IMR-90 (cell line): Measurements from ENCODE around the gene ZNF692. TPM values are rescaled to one million over a fixed set of nuclear protein-coding genes. Genes with fewer than 3 reads are reported as not detected.

ENCODE experiments used
- ATAC-seq: fragments of 200-7000 bp; cut with Tn5 transposase; 2 replicates; pipeline ENCODE4 v1.9.1; 2020; ENCODE audit warnings: low read depth, mild to moderate bottlenecking, moderate library complexity
- BruUV-seq: library from RNA; stranded (reverse); fragments of 400-500 nt; replicated peaks from 2 replicates; lab custom pipeline; 2021; lab: Mats Ljungman, UMichigan
- CTCF ChIA-PET: fragments of 300-600 bp; formaldehyde crosslinking; extraction: SDS; loops from one replicate; lab custom pipeline; 2021; ENCODE audit warnings: antibody characterized with exemption; lab: Yijun Ruan, JAX
- POLR2A ChIA-PET: fragments of 300-600 bp; sonication (Branson Sonifier 250); formaldehyde crosslinking; loops from one replicate; lab custom pipeline; 2022; ENCODE audit warnings: antibody characterized with exemption; ENCODE audit not compliant: unreplicated experiment; lab: Charles Lee
- DNase-seq: peaks from one replicate; pipeline ENCODE4 v3.0.0; 2013
- H2AFZ ChIP-seq: replicated peaks from 2 replicates; pipeline ENCODE3; 2013; ENCODE audit warnings: low read length, mild to moderate bottlenecking; ENCODE audit not compliant: poor library complexity
- H2AK5ac ChIP-seq: 2 replicates; pipeline ENCODE4 v1.6.1; 2013; ENCODE audit warnings: low read depth, low read length, inconsistent platforms
- H2AK9ac ChIP-seq: replicated peaks from 2 replicates; pipeline ENCODE3; 2013; ENCODE audit warnings: mild to moderate bottlenecking, low read depth, low read length, moderate library complexity; ENCODE audit not compliant: poor library complexity
- H2BK120ac ChIP-seq: 2 replicates; pipeline ENCODE4 v1.6.1; 2013; ENCODE audit warnings: low read depth, low read length, inconsistent platforms
- H2BK15ac ChIP-seq: 3 replicates; pipeline ENCODE4 v1.6.1; 2013; ENCODE audit warnings: low read depth, low read length, inconsistent platforms
- H2BK20ac ChIP-seq: 2 replicates; pipeline ENCODE4 v1.6.1; 2013; ENCODE audit warnings: low read depth, mild to moderate bottlenecking, inconsistent platforms, low read length, moderate library complexity
- H2BK5ac ChIP-seq: 2 replicates; pipeline ENCODE4 v1.6.1; 2013; ENCODE audit warnings: mild to moderate bottlenecking, low read depth, low read length, inconsistent platforms; ENCODE audit not compliant: poor library complexity, severe bottlenecking
- H3K14ac ChIP-seq: replicated peaks from 2 replicates; pipeline ENCODE4 v1.6.1; 2013; ENCODE audit warnings: low read depth, low read length, inconsistent platforms
- H3K18ac ChIP-seq: 2 replicates; pipeline ENCODE4 v1.6.1; 2013; ENCODE audit warnings: low read depth, low read length, control low read depth
- H3K23ac ChIP-seq: 2 replicates; pipeline ENCODE4 v1.6.1; 2013; ENCODE audit warnings: low read depth, low read length, inconsistent platforms
- H3K27ac ChIP-seq: 2 replicates; pipeline ENCODE4 v1.5.1; 2013; ENCODE audit warnings: mild to moderate bottlenecking, control low read depth, low read length; ENCODE audit not compliant: insufficient read depth
- H3K27me3 ChIP-seq: 2 replicates; pipeline ENCODE4 v1.6.1; 2013; ENCODE audit warnings: low read length; ENCODE audit not compliant: control insufficient read depth, insufficient read depth
- H3K36me3 ChIP-seq: 2 replicates; pipeline ENCODE4 v1.6.1; 2013; ENCODE audit warnings: low read length, mixed read lengths; ENCODE audit not compliant: control insufficient read depth, insufficient read depth
- H3K4ac ChIP-seq: 2 replicates; pipeline ENCODE4 v1.6.1; 2013; ENCODE audit warnings: low read depth, low read length, inconsistent platforms
- H3K4me1 ChIP-seq: 2 replicates; pipeline ENCODE4 v1.6.1; 2013; ENCODE audit warnings: low read length, mixed read lengths; ENCODE audit not compliant: control insufficient read depth, insufficient read depth
- H3K4me2 ChIP-seq: 2 replicates; pipeline ENCODE4 v1.6.1; 2013; ENCODE audit warnings: low read depth, mild to moderate bottlenecking, control low read depth, low read length, moderate library complexity
- H3K4me3 ChIP-seq: 2 replicates; pipeline ENCODE4 v1.5.1; 2013; ENCODE audit warnings: low read depth, mild to moderate bottlenecking, control low read depth, low read length, moderate library complexity; ENCODE audit not compliant: insufficient read depth
- H3K56ac ChIP-seq: 2 replicates; pipeline ENCODE4 v1.6.1; 2013; ENCODE audit warnings: low read length, inconsistent platforms; ENCODE audit not compliant: insufficient read depth; ENCODE audit errors: extremely low read depth
- H3K79me1 ChIP-seq, 2 experiments: 2 replicates each; pipeline ENCODE4 v1.6.1; 2013; ENCODE audit warnings: low read length in 2 of 2, inconsistent platforms in 1 of 2, low read depth in 1 of 2
- H3K9ac ChIP-seq: 2 replicates; pipeline ENCODE4 v1.6.1; 2013; ENCODE audit warnings: low read depth, low read length, control low read depth
- H3K9me1 ChIP-seq: 2 replicates; pipeline ENCODE4 v1.6.1; 2013; ENCODE audit warnings: low read length, inconsistent platforms; ENCODE audit not compliant: insufficient read depth
- H3K9me3 ChIP-seq: 2 replicates; pipeline ENCODE4 v1.6.1; 2013; ENCODE audit warnings: low read length; ENCODE audit not compliant: control insufficient read depth, insufficient read depth
- H4K20me1 ChIP-seq: 2 replicates; pipeline ENCODE4 v1.6.1; 2013; ENCODE audit warnings: low read length, inconsistent platforms; ENCODE audit not compliant: insufficient read depth
- H4K5ac ChIP-seq: 2 replicates; pipeline ENCODE4 v1.6.1; 2013; ENCODE audit warnings: mild to moderate bottlenecking, low read depth, low read length, control low read depth
- H4K8ac ChIP-seq, 2 experiments: 2 replicates each; pipeline ENCODE4 v1.6.1; 2013; ENCODE audit warnings: low read depth in 2 of 2, low read length in 2 of 2, control low read depth in 1 of 2, inconsistent platforms in 1 of 2
- H4K91ac ChIP-seq: 2 replicates; pipeline ENCODE4 v1.6.1; 2013; ENCODE audit warnings: low read depth, low read length, inconsistent platforms; ENCODE audit not compliant: insufficient read depth
- CEBPB ChIP-seq: IDR thresholded peaks from 2 replicates; pipeline ENCODE4 v1.6.1; 2012; ENCODE audit warnings: low read depth, low read length, improper control_type of control experiment
- CHD1 ChIP-seq: IDR thresholded peaks from 2 replicates; pipeline ENCODE4 v1.6.1; 2012; ENCODE audit warnings: low read depth, low read length, improper control_type of control experiment
- MAFK ChIP-seq: IDR thresholded peaks from 2 replicates; pipeline ENCODE4 v1.6.1; 2012; ENCODE audit warnings: low read depth, low read length, improper control_type of control experiment
- MAZ ChIP-seq: IDR thresholded peaks from 2 replicates; pipeline ENCODE4 v1.6.1; 2012; ENCODE audit warnings: low read depth, mild to moderate bottlenecking, low read length, improper control_type of control experiment, moderate library complexity, borderline replicate concordance
- NFE2L2 ChIP-seq: fragments of 150-350 bp; IDR thresholded peaks from 2 replicates; pipeline ENCODE4 v1.6.1; 2016; ENCODE audit warnings: low read depth, mild to moderate bottlenecking, low read length
- POLR2A ChIP-seq: IDR thresholded peaks from 2 replicates; pipeline ENCODE4 v1.6.1; 2012; ENCODE audit warnings: mild to moderate bottlenecking, low read depth, low read length
- RAD21 ChIP-seq: IDR thresholded peaks from 2 replicates; pipeline ENCODE4 v1.6.1; 2012; ENCODE audit warnings: low read length, improper control_type of control experiment
- RCOR1 ChIP-seq: IDR thresholded peaks from 2 replicates; pipeline ENCODE4 v1.6.1; 2012; ENCODE audit warnings: mild to moderate bottlenecking, low read length, improper control_type of control experiment; ENCODE audit not compliant: insufficient replicate concordance
- RFX5 ChIP-seq: IDR thresholded peaks from 2 replicates; pipeline ENCODE4 v1.8.0; 2012; ENCODE audit warnings: low read depth, mild to moderate bottlenecking, low read length, moderate library complexity
- WGBS, 2 experiments: methylation state at CpG; one replicate each; pipeline versions ENCODE4 v1.1.5 to v1.1.7; 2013; ENCODE audit warnings: missing lambda C conversion rate in 2 of 2; ENCODE audit not compliant: insufficient read length in 1 of 2; ENCODE audit errors: extremely low coverage in 2 of 2; 5-methylcytosine and 5-hydroxymethylcytosine counted together
- dilution Hi-C: fragments of 300-500 bp; cut with HindIII; formaldehyde crosslinking; loops from one replicate; pipeline ENCODE4 v1.14.3; 2018; ENCODE audit warnings: low sequenced_read_pairs; ENCODE audit not compliant: unreplicated experiment
- in situ Hi-C: fragments of 300-500 bp; cut with MboI; formaldehyde crosslinking; loops from 3 replicates; pipeline ENCODE4 v1.14.3; 2019; ENCODE audit warnings: low sequenced_read_pairs, inconsistent platforms, mixed read lengths
- intact Hi-C: fragments of 100-400 bp; cut with micrococcal nuclease; formaldehyde crosslinking; loops from 2 replicates; pipeline ENCODE4 v1.10.0; 2022
- polyA plus RNA-seq, 3 experiments: library from polyadenylated mRNA; depleted of rRNA; stranded (reverse); fragments of >200 nt; gene quantifications; 2 replicates each; pipeline ENCODE4 v1.2.3, GENCODE V29; 2012; ENCODE audit warnings: low replicate concordance in 1 of 3
- total RNA-seq: library from RNA; depleted of rRNA; stranded (reverse); fragments of >200 nt; gene quantifications from 2 replicates; pipeline ENCODE4 v1.2.3, GENCODE V29; 2012
- TF ChIP-seq, protein P1 (sequence below): conservative IDR thresholded peaks from 2 replicates; pipeline ENCODE4 v1.5.1; 2012; ENCODE audit warnings: mild to moderate bottlenecking, low read depth, low read length, improper control_type of control experiment
- TF ChIP-seq, protein P2 (sequence below): fragments of 150-350 bp; IDR thresholded peaks from 2 replicates; pipeline ENCODE4 v1.6.1; 2016; ENCODE audit warnings: low read depth, mild to moderate bottlenecking, low read length, moderate library complexity, borderline replicate concordance

Gene ZNF692
- total and polyA plus RNA-seq, 2 of the 4 experiments (the other 2 are of a cell fraction) = 7.3 to 50.4 TPM

DNA sequence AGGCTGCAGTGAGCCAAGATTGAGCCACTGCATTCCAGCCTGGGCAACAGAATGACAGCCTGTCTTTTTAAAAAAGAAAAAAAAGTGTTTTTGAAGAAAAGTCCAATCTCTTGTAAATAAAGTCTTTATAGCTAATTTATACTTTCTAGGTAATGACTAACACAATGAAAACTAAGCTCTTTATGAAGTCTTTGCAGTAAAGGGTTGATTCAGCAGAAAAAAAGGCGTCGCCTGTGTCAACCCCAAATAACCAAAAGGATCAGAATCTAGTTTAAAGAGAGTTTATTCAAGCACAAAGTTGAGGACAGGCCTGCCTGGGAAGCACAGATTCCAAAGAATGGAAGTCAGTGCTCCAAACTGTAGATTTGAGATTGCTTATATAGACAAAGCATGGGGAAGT is 32.9 kb upstream of the ZNF692 start:
- Histone ChIP-seq H3K4me3 (no peak overlapping the region), H3K36me3 (no peaks in the 10 kb centered on the region), H3K79me1 (no peaks in the 10 kb centered on the region), H3K4ac (no peak overlapping the region), H4K20me1 (no peaks in the 10 kb centered on the region), H3K56ac (no peak overlapping the region), H3K9me1 (peaks cover 5% of the 10 kb centered on the region; the same call in 1 of the 2 replicates), H2BK5ac (no peak overlapping the region), H3K23ac (no peak overlapping the region), H3K18ac (no peak overlapping the region), H3K14ac (no peak overlapping the region), H4K8ac (no peak overlapping the region), H2AK9ac (no peak overlapping the region), H3K4me2 (no peak overlapping the region), H2BK20ac (no peak overlapping the region), H3K9ac (no peak overlapping the region), H3K9me3 (no peaks in the 10 kb centered on the region), H2BK15ac (no peak overlapping the region), H4K5ac (no peak overlapping the region), H3K4me1 (no peaks in the 10 kb centered on the region), H2AK5ac (no peak overlapping the region), H3K27ac (no peak overlapping the region), H2AFZ (no peak overlapping the region), H2BK120ac (no peak overlapping the region), H4K91ac (no peak overlapping the region), H3K27me3 (peaks cover 2% of the 10 kb centered on the region; the same call in 1 of the 2 replicates)
- TF ChIP-seq, protein P1, sequence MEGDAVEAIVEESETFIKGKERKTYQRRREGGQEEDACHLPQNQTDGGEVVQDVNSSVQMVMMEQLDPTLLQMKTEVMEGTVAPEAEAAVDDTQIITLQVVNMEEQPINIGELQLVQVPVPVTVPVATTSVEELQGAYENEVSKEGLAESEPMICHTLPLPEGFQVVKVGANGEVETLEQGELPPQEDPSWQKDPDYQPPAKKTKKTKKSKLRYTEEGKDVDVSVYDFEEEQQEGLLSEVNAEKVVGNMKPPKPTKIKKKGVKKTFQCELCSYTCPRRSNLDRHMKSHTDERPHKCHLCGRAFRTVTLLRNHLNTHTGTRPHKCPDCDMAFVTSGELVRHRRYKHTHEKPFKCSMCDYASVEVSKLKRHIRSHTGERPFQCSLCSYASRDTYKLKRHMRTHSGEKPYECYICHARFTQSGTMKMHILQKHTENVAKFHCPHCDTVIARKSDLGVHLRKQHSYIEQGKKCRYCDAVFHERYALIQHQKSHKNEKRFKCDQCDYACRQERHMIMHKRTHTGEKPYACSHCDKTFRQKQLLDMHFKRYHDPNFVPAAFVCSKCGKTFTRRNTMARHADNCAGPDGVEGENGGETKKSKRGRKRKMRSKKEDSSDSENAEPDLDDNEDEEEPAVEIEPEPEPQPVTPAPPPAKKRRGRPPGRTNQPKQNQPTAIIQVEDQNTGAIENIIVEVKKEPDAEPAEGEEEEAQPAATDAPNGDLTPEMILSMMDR = no peak
- TF ChIP-seq CEBPB (no peak), CHD1 (no peak), NFE2L2 (no peak), POLR2A (no peak), RCOR1 (no peak), RFX5 (no peak), RAD21 (no peak), MAZ (no peak), MAFK (no peak)
- TF ChIP-seq, protein P2, sequence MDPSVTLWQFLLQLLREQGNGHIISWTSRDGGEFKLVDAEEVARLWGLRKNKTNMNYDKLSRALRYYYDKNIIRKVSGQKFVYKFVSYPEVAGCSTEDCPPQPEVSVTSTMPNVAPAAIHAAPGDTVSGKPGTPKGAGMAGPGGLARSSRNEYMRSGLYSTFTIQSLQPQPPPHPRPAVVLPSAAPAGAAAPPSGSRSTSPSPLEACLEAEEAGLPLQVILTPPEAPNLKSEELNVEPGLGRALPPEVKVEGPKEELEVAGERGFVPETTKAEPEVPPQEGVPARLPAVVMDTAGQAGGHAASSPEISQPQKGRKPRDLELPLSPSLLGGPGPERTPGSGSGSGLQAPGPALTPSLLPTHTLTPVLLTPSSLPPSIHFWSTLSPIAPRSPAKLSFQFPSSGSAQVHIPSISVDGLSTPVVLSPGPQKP = no peak
- ATAC-seq = no peak
- CTCF ChIA-PET = no interaction called here
- in situ Hi-C loops = no loop called here
- intact Hi-C loops = no loop called here
- no TSS peak for BruUV-seq
- WGBS, 2 experiments = no CpG with 5 or more reads among the region's 2 CpGs
- dilution Hi-C loops = no loop called here
- no peak for DNase-seq
- POLR2A ChIA-PET = no interaction called here
